Parathyroid adenoma (tissue), 2 donors: Measurements from ENCODE around the gene KLHL29.

Experiments
- H2AFZ ChIP-seq: fragments of 300-600 bp; sonication (generic); one replicate; pipeline ENCODE4 v1.7.0; 2017; ENCODE audit warnings: antibody characterized with exemption, mild to moderate bottlenecking
- H3K27ac ChIP-seq: fragments of 300-600 bp; sonication (generic); one replicate; pipeline ENCODE4 v1.7.0; 2017
- H3K27me3 ChIP-seq: fragments of 300-600 bp; sonication (generic); one replicate; pipeline ENCODE4 v1.7.0; 2017; ENCODE audit warnings: low read length; ENCODE audit not compliant: control insufficient read depth, insufficient read depth
- H3K36me3 ChIP-seq: fragments of 300-600 bp; sonication (generic); one replicate; pipeline ENCODE4 v1.7.0; 2017; ENCODE audit warnings: low read length; ENCODE audit not compliant: control insufficient read depth, insufficient read depth
- H3K4me1 ChIP-seq: fragments of 300-600 bp; sonication (generic); one replicate; pipeline ENCODE4 v1.7.0; 2017; ENCODE audit warnings: control low read depth
- H3K4me2 ChIP-seq: fragments of 300-600 bp; sonication (generic); one replicate; pipeline ENCODE4 v1.7.0; 2017; ENCODE audit warnings: low read length
- H3K4me3 ChIP-seq: fragments of 300-600 bp; sonication (generic); one replicate; pipeline ENCODE4 v1.7.0; 2017; ENCODE audit warnings: low read depth, low read length
- H3K79me2 ChIP-seq: fragments of 300-600 bp; sonication (generic); one replicate; pipeline ENCODE4 v1.7.0; 2017; ENCODE audit warnings: control low read depth
- H3K9ac ChIP-seq: fragments of 300-600 bp; sonication (generic); one replicate; pipeline ENCODE4 v1.7.0; 2017; ENCODE audit warnings: mild to moderate bottlenecking
- H3K9me3 ChIP-seq: fragments of 300-600 bp; sonication (generic); one replicate; pipeline ENCODE4 v1.7.0; 2017; ENCODE audit warnings: low read length; ENCODE audit not compliant: control insufficient read depth
- CTCF ChIP-seq: fragments of 300-600 bp; sonication (generic); IDR thresholded peaks from one replicate; pipeline ENCODE4 v1.7.0; 2017; ENCODE audit warnings: antibody characterized with exemption, mild to moderate bottlenecking
- donor health status: primary hyperparathyroidism.

Gene KLHL29

GRCh38 chr2:23585273-23586170 lies 200.5 kb downstream of the KLHL29 start:
- H3K4me3 ChIP-seq: no peak overlapping the region
- H3K27ac ChIP-seq: no peak overlapping the region
- no peak for TF ChIP-seq CTCF
- H3K9ac ChIP-seq: no peak overlapping the region
- no peaks in the 10 kb centered on the region for H3K79me2 ChIP-seq
- no peaks in the 10 kb centered on the region for H3K9me3 ChIP-seq
- no peaks in the 10 kb centered on the region for H3K4me1 ChIP-seq
- H3K4me2 ChIP-seq: no peak overlapping the region
- H3K27me3 ChIP-seq: no peaks in the 10 kb centered on the region
- no peaks in the 10 kb centered on the region for H3K36me3 ChIP-seq
- H2AFZ ChIP-seq: no peak overlapping the region

GRCh38 chr2:23586741-23587306 lies 201.8 kb downstream of the KLHL29 start:
- no peaks in the 10 kb centered on the region for H3K9me3 ChIP-seq
- H3K9ac ChIP-seq: no peak overlapping the region
- no peaks in the 10 kb centered on the region for H3K27me3 ChIP-seq
- no peak overlapping the region for H3K27ac ChIP-seq
- no peak overlapping the region for H3K4me3 ChIP-seq
- TF ChIP-seq CTCF: no peak
- H3K36me3 ChIP-seq: no peaks in the 10 kb centered on the region
- H2AFZ ChIP-seq: no peak overlapping the region
- H3K4me1 ChIP-seq: no peaks in the 10 kb centered on the region
- no peaks in the 10 kb centered on the region for H3K79me2 ChIP-seq
- H3K4me2 ChIP-seq: no peak overlapping the region

GRCh38 chr2:23587341-23587880 lies 202.4 kb downstream of the KLHL29 start:
- no peak overlapping the region for H3K4me3 ChIP-seq
- no peaks in the 10 kb centered on the region for H3K36me3 ChIP-seq
- H3K4me1 ChIP-seq: no peaks in the 10 kb centered on the region
- no peaks in the 10 kb centered on the region for H3K79me2 ChIP-seq
- no peak overlapping the region for H3K4me2 ChIP-seq
- H3K9ac ChIP-seq: no peak overlapping the region
- no peak overlapping the region for H2AFZ ChIP-seq
- no peaks in the 10 kb centered on the region for H3K27me3 ChIP-seq
- no peak overlapping the region for H3K27ac ChIP-seq
- H3K9me3 ChIP-seq: no peaks in the 10 kb centered on the region
- TF ChIP-seq CTCF: no peak

GRCh38 chr2:23588106-23588505 lies 203.1 kb downstream of the KLHL29 start:
- no peaks in the 10 kb centered on the region for H3K4me1 ChIP-seq
- TF ChIP-seq CTCF: no peak
- H2AFZ ChIP-seq: no peak overlapping the region
- H3K9me3 ChIP-seq: no peaks in the 10 kb centered on the region
- no peak overlapping the region for H3K9ac ChIP-seq
- H3K36me3 ChIP-seq: no peaks in the 10 kb centered on the region
- H3K79me2 ChIP-seq: no peaks in the 10 kb centered on the region
- no peaks in the 10 kb centered on the region for H3K27me3 ChIP-seq
- no peak overlapping the region for H3K4me2 ChIP-seq
- no peak overlapping the region for H3K4me3 ChIP-seq
- no peak overlapping the region for H3K27ac ChIP-seq
